K562 (cell line): ENCODE data around the gene NEU1. TPM values are rescaled to one million over a fixed set of nuclear protein-coding genes. Genes with fewer than 3 reads are reported as not detected.

ENCODE experiments used
- ARNT ChIP-seq, 2 experiments: fragments of 450-650 bp; IDR thresholded peaks; 2 replicates each; pipeline ENCODE4 v1.6.1; 2016; ENCODE audit warnings: mild to moderate bottlenecking in 1 of 2
- ATF7 ChIP-seq: fragments of 450-650 bp; IDR thresholded peaks from 2 replicates; pipeline ENCODE4 v1.7.1; 2014; ENCODE audit warnings: mild to moderate bottlenecking, moderate library complexity
- CTBP1 ChIP-seq: fragments of 450-650 bp; IDR thresholded peaks from 2 replicates; pipeline ENCODE4 v1.6.1; 2016; ENCODE audit warnings: borderline replicate concordance
- FOXJ3 ChIP-seq: sonication (generic); formaldehyde crosslinking; IDR thresholded peaks from 2 replicates; pipeline ENCODE4 v1.4.0; 2020; ENCODE audit warnings: mild to moderate bottlenecking, missing genetic modification reagents
- MGA ChIP-seq: fragments of 450-650 bp; IDR thresholded peaks from 2 replicates; pipeline ENCODE4 v1.6.1; 2016; ENCODE audit warnings: mild to moderate bottlenecking, moderate library complexity
- MTA3 ChIP-seq: fragments of 450-650 bp; formaldehyde crosslinking; IDR thresholded peaks from 2 replicates; pipeline ENCODE4 v1.6.1; 2017; ENCODE audit warnings: mild to moderate bottlenecking, borderline replicate concordance
- NKRF ChIP-seq: fragments of 450-650 bp; IDR thresholded peaks from 2 replicates; pipeline ENCODE4 v1.6.1; 2016; ENCODE audit warnings: borderline replicate concordance
- NR2C1 ChIP-seq, 2 experiments: fragments of 450-650 bp; IDR thresholded peaks; 2 replicates each; pipeline ENCODE4 v1.6.1; 2017; ENCODE audit warnings: mild to moderate bottlenecking in 2 of 2, antibody characterized with exemption in 1 of 2, inconsistent platforms in 1 of 2, missing compliant biosample characterization in 1 of 2, missing genetic modification characterization in 1 of 2
- POLR2A ChIP-seq: fragments of 450-650 bp; conservative IDR thresholded peaks from 2 replicates; pipeline ENCODE4 v1.6.1; 2016
- RBFOX2 ChIP-seq: fragments of 200-400 bp; formaldehyde crosslinking; IDR thresholded peaks from 2 replicates; pipeline ENCODE4 v1.6.1; 2017; ENCODE audit warnings: low read depth, mild to moderate bottlenecking, low read length, moderate library complexity
- RBM22 ChIP-seq: fragments of 200-400 bp; formaldehyde crosslinking; IDR thresholded peaks from 2 replicates; pipeline ENCODE4 v1.6.1; 2018; ENCODE audit warnings: low read length, low read depth; ENCODE audit not compliant: poor library complexity, severe bottlenecking
- SP1 ChIP-seq: sonication (generic); formaldehyde crosslinking; IDR thresholded peaks from 2 replicates; pipeline ENCODE4 v1.8.1; 2022; ENCODE audit warnings: mild to moderate bottlenecking, missing genetic modification reagents
- STAG1 ChIP-seq: sonication (generic); formaldehyde crosslinking; IDR thresholded peaks from 2 replicates; pipeline ENCODE4 v1.5.0; 2020; ENCODE audit warnings: missing genetic modification reagents, borderline replicate concordance
- ZFPM2 ChIP-seq: fragments of 250-450 bp; sonication (Bioruptor Pico); IDR thresholded peaks from 2 replicates; pipeline ENCODE4 v1.5.1; 2022; ENCODE audit warnings: mild to moderate bottlenecking
- ZFX ChIP-seq: sonication (generic); formaldehyde crosslinking; IDR thresholded peaks from 2 replicates; pipeline ENCODE4 v1.8.0; 2022; ENCODE audit warnings: mild to moderate bottlenecking, missing genetic modification reagents, moderate library complexity
- ZNF197 ChIP-seq: fragments of 200-800 bp; sonication (Bioruptor generic); IDR thresholded peaks from 2 replicates; pipeline ENCODE4 v1.6.1; 2016; ENCODE audit warnings: low read depth, missing genetic modification characterization, missing compliant biosample characterization
- polyA plus RNA-seq, 8 experiments: library from polyadenylated mRNA; depleted of rRNA in 4 of 8; stranded (reverse) in 5 of 8; unstranded in 3 of 8; fragments of >200 nt; fragmentation: Nextera tagmentation in 2 of 8; fragmentation: Illumina TruSeq in 1 of 8; extraction: Ambion mirVana in 2 of 8; extraction: Trizol in 1 of 8; gene quantifications; 2 replicates each; pipeline versions ENCODE4 v1.2.1 to v1.2.3, GENCODE V29; 2011 to 2014; ENCODE audit warnings: inconsistent platforms in 1 of 8, missing spikeins in 1 of 8
- total RNA-seq, 7 experiments: library from RNA; depleted of rRNA in 6 of 7; stranded (reverse); fragments of >200 nt in 6 of 7; fragmentation: Illumina TruSeq in 2 of 7; extraction: Trizol in 2 of 7; gene quantifications; 2 replicates each; pipeline versions ENCODE4 v1.2.1 to v1.2.3, GENCODE V29; 2011 to 2021; ENCODE audit warnings: low replicate concordance in 1 of 7

The NEU1 gene
- total and polyA plus RNA-seq, 9 of the 15 experiments (the other 6 are each of a cell fraction or from before 2014, with no cell fraction given), result 14.8 to 67.8 (median 51.0) TPM

GRCh38 chr6:31900917-31901414 lies 38.3 kb upstream of the NEU1 start (continued):
- peak; percentile 93 for TF ChIP-seq MGA
- TF ChIP-seq FOXJ3, result no peak
- TF ChIP-seq CTBP1, result peak; percentile 12; the same call in 1 of the 2 replicates
- TF ChIP-seq RBM22, result peak; percentile 82
- peak; percentile 58; the same call in 1 of the 2 replicates for TF ChIP-seq RBFOX2
- TF ChIP-seq SP1, result peak; percentile 69; the same call in 1 of the 2 replicates
- peak; percentile 60 for TF ChIP-seq POLR2A
- no peak for TF ChIP-seq NR2C1 (IDR thresholded peaks at IDR 0.05)
- TF ChIP-seq NR2C1 (tag; IDR thresholded peaks at IDR 0.05), result peak; percentile 60
- TF ChIP-seq ARNT (IDR thresholded peaks at IDR 0.05), result no peak
- no peak for TF ChIP-seq ZNF197 (CRISPR knock-in tag)
- 0 out of 2 replicates have a peak, but pooled peaks have one; percentile 13 for TF ChIP-seq ATF7
- peak; percentile 50; the same call in 1 of the 2 replicates for TF ChIP-seq MTA3
- no peak for TF ChIP-seq NKRF
- no peak; the same call in 1 of the 2 replicates for TF ChIP-seq ZFX (CRISPR knock-in tag)
- TF ChIP-seq ZFPM2, result no peak
- TF ChIP-seq STAG1 (CRISPR knock-in tag), result 0 out of 2 replicates have a peak, but pooled peaks have one; percentile 40
